Astrocyte of the spinal cord (primary cell): ENCODE results near the gene EPB41L3.

Experiments used
- DNase-seq: peaks from one replicate; pipeline ENCODE4 v3.0.0; 2011; ENCODE audit warnings: low read depth, low spot score
- H3K4me3 ChIP-seq: 2 replicates; pipeline ENCODE4 v1.5.1; 2011; ENCODE audit warnings: low read depth, mild to moderate bottlenecking, low read length, moderate library complexity
- CTCF ChIP-seq: IDR thresholded peaks from 2 replicates; pipeline ENCODE4 v1.5.1; 2012; ENCODE audit warnings: low read depth, mild to moderate bottlenecking, low read length, inconsistent platforms
- in situ Hi-C: cut with HindIII; loops from 2 replicates; pipeline ENCODE4 v1.10.0; 2017; ENCODE audit warnings: low sequenced_read_pairs

The EPB41L3 gene

GRCh38 chr18:5469340-5469739, 74.5 kb downstream of the EPB41L3 start:
- no peak for DNase-seq
- TF ChIP-seq CTCF = no peak
- in situ Hi-C loops = no loop called here
- H3K4me3 ChIP-seq = no peak overlapping the region

GRCh38 chr18:5468394-5468793, 75.4 kb downstream of the EPB41L3 start:
- no peak for TF ChIP-seq CTCF
- in situ Hi-C loops = no loop called here
- no peak overlapping the region for H3K4me3 ChIP-seq
- no peak for DNase-seq

GRCh38 chr18:5467671-5468070, 76.1 kb downstream of the EPB41L3 start:
- no peak for DNase-seq
- H3K4me3 ChIP-seq = no peak overlapping the region
- in situ Hi-C loops = no loop called here
- no peak for TF ChIP-seq CTCF

- H3K4me3 ChIP-seq = no peak overlapping the region
- TF ChIP-seq CTCF = no peak
- DNase-seq = no peak
- in situ Hi-C loops = no loop called here
These were observed 77.5 kb downstream of the EPB41L3 start for GRCh38 chr18:5466256-5466655.

- TF ChIP-seq CTCF = no peak
- in situ Hi-C loops = no loop called here
- H3K4me3 ChIP-seq = no peak overlapping the region
- no peak for DNase-seq
These were observed 79.5 kb downstream of the EPB41L3 start for GRCh38 chr18:5464251-5464650.

GRCh38 chr18:5463831-5464230, 80.0 kb downstream of the EPB41L3 start:
- no peak for DNase-seq
- no peak overlapping the region for H3K4me3 ChIP-seq
- TF ChIP-seq CTCF = no peak
- in situ Hi-C loops = no loop called here

GRCh38 chr18:5463390-5463789, 80.4 kb downstream of the EPB41L3 start:
- DNase-seq = peak; percentile 83
- no peak overlapping the region for H3K4me3 ChIP-seq
- no peak for TF ChIP-seq CTCF
- in situ Hi-C loops = no loop called here
